Pancreas (tissue), 10 donors: ENCODE data around the gene MATN4. TPM values are rescaled to one million over a fixed set of nuclear protein-coding genes. Genes with fewer than 3 reads are reported as not detected.

Experiments
- ATAC-seq, 4 donors: fragments of 200-7000 bp; cut with Tn5 transposase; one replicate each; pipeline versions ENCODE4 v1.8.0 to v1.9.1; 2020; ENCODE audit warnings: mild to moderate bottlenecking in 4 of 4, moderate library complexity in 4 of 4
- DNase-seq, 6 donors: peaks; one replicate each; pipeline ENCODE4 v3.0.0-alpha.2; 2020
- FAIRE-seq: peaks from 2 replicates; lab custom pipeline; 2012; peaks lifted over from hg19 to GRCh38; lab: Jason Lieb, UNC
- H3K27ac ChIP-seq, 4 donors: fragments of 200-600 bp; sonication (generic); 1 replicate in 3 of 4; 2 replicates in 1 of 4; pipeline versions ENCODE4 v1.5.0 to v1.8.0; 2020
- H3K27me3 ChIP-seq, 4 donors: fragments of 200-600 bp; one replicate each; pipeline ENCODE4 v1.8.0; 2021
- H3K36me3 ChIP-seq, 3 donors: fragments of 200-600 bp; sonication (generic) in 1 of 3; one replicate each; pipeline versions ENCODE4 v1.5.0 to v1.8.0; 2020 to 2021
- H3K4me1 ChIP-seq, 3 donors: fragments of 200-600 bp; one replicate each; pipeline ENCODE4 v1.8.0; 2021
- H3K4me3 ChIP-seq, 4 donors: fragments of 200-600 bp; sonication (generic) in 2 of 4; one replicate each; pipeline versions ENCODE4 v1.5.0 to v1.8.0; 2020 to 2021
- H3K9me3 ChIP-seq, 4 donors: fragments of 200-600 bp; one replicate each; pipeline ENCODE4 v1.8.0; 2021
- WGBS, 2 donors: extraction: QIAGEN DNeasy Blood & Tissue Kit; methylation state at CpG; one replicate each; pipeline ENCODE4 v1.1.7; 2013; 5-methylcytosine and 5-hydroxymethylcytosine counted together
- intact Hi-C, 3 donors: fragments of 100-400 bp; cut with DNase I; formaldehyde crosslinking; loops; one replicate each; pipeline versions ENCODE4 v1.11.1 to v1.14.2; 2022
- polyA plus RNA-seq, 2 donors: library from polyadenylated mRNA; stranded (reverse); fragments of 200-250 nt; gene quantifications; one replicate each; pipeline ENCODE4 v1.2.3, GENCODE V29; 2013
- total RNA-seq, 6 donors: library from RNA; stranded (reverse); fragmentation: NEBNext Ultra II Directional in 4 of 6; extraction: Animal tissue kit (Norgen Biotek cat#: 25700) in 4 of 6; gene quantifications; one replicate each; pipeline versions ENCODE4 v1.2.1 to v1.2.4, GENCODE V29; 2021 to 2023
- TF ChIP-seq, protein P1 (sequence below), 4 donors: fragments of 200-600 bp; sonication (generic) in 3 of 4; IDR thresholded peaks; one replicate each; pipeline versions ENCODE4 v1.5.0 to v1.8.0; 2021; ENCODE audit warnings: antibody characterized with exemption in 4 of 4
- donor health status: healthy with polysubstance abuse.
- donor health status: DM: no; HTN: no; CAD: no; lungs with moderate emphysema.
- donor health status: DM: no; HTN: no; CAD: no.
- donor health status: control.
- donor health status: control.
- donor health status: Bipolar disorder and iron deficiency.
- donor health status: DM: yes; HTN: yes; CAD: no.
- donor health status: DM: no; HTN: no; CAD: no.
- donor health status: DM: no; HTN: no; CAD: no.
- donor health status: DM: yes; HTN: yes; CAD: no.

The MATN4 gene
- total and polyA plus RNA-seq, 8 donors, result 0.89 to 6.4 (median 2.3) TPM

DNA sequence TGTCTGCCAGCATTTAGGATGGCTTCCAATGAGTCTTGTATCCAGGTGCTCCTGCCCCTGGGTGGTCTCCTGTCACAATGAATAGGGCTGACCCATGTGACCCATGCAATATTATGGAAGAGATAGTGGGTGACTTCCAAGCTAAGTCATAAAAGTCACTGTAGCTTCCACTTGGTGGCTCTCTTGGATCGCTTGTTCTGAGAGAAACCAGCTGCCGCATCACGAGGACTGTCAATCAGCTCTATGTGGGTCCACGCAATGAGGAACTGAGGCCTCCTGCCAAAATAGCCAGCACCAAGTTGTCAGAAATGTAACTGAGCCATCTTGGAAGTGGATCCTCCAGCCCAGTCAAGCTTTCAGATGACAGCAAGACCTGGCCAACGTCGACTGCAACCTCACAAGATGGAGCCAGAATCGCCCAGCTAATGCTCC lies 14.9 kb upstream of the MATN4 start:
- intact Hi-C loops, result no loop called here
- DNase-seq, result peak in 4 of 6 donors; percentile 64 to 77 (median 68)
- no peak for FAIRE-seq
- no peak overlapping the region for H3K4me3 ChIP-seq
- no peaks in the 10 kb centered on the region for H3K9me3 ChIP-seq
- H3K27ac ChIP-seq, result peak overlapping the region in 2 of 4 donors; percentile 29 to 34
- peak; percentile 35 to 79 (median 62) for ATAC-seq
- TF ChIP-seq, protein P1, sequence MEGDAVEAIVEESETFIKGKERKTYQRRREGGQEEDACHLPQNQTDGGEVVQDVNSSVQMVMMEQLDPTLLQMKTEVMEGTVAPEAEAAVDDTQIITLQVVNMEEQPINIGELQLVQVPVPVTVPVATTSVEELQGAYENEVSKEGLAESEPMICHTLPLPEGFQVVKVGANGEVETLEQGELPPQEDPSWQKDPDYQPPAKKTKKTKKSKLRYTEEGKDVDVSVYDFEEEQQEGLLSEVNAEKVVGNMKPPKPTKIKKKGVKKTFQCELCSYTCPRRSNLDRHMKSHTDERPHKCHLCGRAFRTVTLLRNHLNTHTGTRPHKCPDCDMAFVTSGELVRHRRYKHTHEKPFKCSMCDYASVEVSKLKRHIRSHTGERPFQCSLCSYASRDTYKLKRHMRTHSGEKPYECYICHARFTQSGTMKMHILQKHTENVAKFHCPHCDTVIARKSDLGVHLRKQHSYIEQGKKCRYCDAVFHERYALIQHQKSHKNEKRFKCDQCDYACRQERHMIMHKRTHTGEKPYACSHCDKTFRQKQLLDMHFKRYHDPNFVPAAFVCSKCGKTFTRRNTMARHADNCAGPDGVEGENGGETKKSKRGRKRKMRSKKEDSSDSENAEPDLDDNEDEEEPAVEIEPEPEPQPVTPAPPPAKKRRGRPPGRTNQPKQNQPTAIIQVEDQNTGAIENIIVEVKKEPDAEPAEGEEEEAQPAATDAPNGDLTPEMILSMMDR (IDR thresholded peaks at IDR 0.05), result peak in 2 of 4 donors; percentile 16
- 23 to 30% methylated on average over 7 of the region's 7 CpGs for WGBS, 2 donors
- peaks cover 0 to 11% (median 0%) of the 10 kb centered on the region in 3 donors for H3K4me1 ChIP-seq
- H3K27me3 ChIP-seq, result no peaks in the 10 kb centered on the region
- H3K36me3 ChIP-seq, result peaks cover 0 to 28% (median 0%) of the 10 kb centered on the region in 3 donors

DNA sequence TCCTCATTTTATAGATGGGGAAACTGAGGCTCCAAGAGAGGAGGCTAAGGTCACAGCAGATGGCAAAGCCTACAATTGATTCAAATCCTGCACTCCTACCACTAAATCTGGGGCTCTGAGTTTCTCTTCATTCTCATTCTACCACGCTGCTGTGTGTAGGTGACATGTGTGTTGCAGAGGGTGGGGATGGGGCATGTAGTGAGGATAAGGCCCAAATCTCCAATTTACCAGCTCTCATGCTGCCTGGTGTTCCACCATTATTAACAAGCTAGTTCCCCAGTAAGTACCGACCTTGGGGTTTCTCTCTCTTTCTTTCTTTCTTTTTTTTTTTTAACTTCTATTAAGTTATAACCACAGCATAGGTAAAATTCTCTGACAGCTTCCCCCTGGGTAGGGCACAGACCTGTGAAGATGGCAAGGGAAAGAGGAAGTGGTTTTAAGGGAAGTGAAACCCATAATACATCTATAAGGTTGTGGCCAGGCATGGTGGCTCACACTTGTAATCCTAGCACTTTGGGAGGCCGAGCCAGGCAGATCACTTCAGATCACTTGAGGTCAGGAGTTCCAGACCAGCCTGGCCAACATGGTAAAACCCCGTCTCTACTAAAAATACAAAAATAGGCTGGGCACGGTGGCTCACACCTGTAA lies 13.0 kb upstream of the MATN4 start:
- FAIRE-seq (no peak), ATAC-seq (peak in 1 of 4 donors; percentile 2), DNase-seq (peak in 1 of 6 donors; percentile 39)
- TF ChIP-seq, protein P1 (IDR thresholded peaks at IDR 0.05), result no peak
- H3K27ac ChIP-seq, result peak overlapping the region in 2 of 4 donors; percentile 29 to 48
- 35 to 45% methylated on average over 5 of the region's 5 CpGs for WGBS, 2 donors
- no peak overlapping the region for H3K4me3 ChIP-seq
- no peaks in the 10 kb centered on the region for H3K27me3 ChIP-seq
- peaks cover 0 to 11% (median 0%) of the 10 kb centered on the region in 3 donors for H3K4me1 ChIP-seq
- H3K9me3 ChIP-seq, result no peaks in the 10 kb centered on the region
- H3K36me3 ChIP-seq, result peaks cover 0 to 9% (median 6%) of the 10 kb centered on the region in 3 donors
- intact Hi-C loops, result no loop called here

DNA sequence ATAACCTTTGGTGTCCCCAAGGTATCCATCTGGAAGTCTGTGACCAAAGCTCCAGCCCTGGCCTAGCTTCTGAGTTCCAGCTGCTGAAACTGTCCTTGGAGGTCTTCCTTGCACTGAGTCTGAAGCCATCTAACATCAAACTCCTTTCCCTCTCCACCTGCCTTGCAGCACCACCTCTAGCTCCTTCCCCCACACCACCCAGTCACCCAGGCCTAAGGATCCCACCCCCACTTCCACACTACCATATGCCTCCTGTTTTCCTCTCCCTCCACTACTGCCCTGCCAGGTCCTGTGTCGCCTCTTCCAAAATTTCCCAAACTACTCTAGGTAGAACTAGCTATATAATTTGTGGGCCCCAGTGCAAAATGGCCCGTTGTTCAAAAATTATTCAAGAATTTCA lies 10.8 kb upstream of the MATN4 start:
- intact Hi-C loops, result loop anchor here (5.0 to 10.0 kb wide), 5 partner anchors 113 to 453 kb away; no protein-coding TSS in a partner anchor
- Histone ChIP-seq H3K36me3 (peaks cover 0 to 18% (median 6%) of the 10 kb centered on the region in 3 donors), H3K4me3 (no peak overlapping the region), H3K27ac (peak overlapping the region in 2 of 4 donors; percentile 6 to 31), H3K27me3 (no peaks in the 10 kb centered on the region), H3K4me1 (peaks cover 0 to 11% (median 0%) of the 10 kb centered on the region in 3 donors), H3K9me3 (no peaks in the 10 kb centered on the region)
- DNase-seq (no peak), FAIRE-seq (no peak), ATAC-seq (peak in 3 of 4 donors; percentile 1 to 16 (median 4))
- TF ChIP-seq, protein P1 (IDR thresholded peaks at IDR 0.05), result no peak
- 43 to 45% methylated on average over 2 of the region's 2 CpGs for WGBS, 2 donors

DNA sequence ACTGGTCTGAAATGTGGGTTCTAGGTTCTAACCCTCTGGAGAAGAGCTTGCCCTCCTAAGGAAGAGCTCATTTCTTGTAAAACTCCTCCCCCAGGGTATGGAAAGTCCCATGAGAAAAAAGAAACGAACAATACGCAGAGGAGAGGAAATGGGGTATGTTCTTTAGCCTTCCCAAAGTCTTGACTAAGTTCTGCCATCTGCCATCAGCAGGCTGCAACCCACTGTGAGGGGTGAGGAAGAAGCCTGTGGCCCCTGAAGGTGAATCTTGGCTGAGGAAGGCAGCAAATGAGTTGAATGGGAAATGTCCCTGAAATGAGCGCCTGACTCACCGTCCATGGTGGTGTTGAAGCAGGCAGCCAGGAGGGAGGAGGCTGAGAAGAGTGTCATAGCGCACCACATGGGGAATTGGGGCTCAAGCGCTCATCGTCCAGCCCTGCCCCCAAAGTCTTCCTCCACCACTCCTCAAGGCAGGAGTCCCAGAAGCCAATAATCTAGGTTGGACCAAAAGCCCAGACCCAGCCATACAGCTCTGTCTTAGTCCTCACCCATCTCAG lies 10.4 kb upstream of the MATN4 start:
- peaks cover 0 to 22% (median 6%) of the 10 kb centered on the region in 3 donors for H3K36me3 ChIP-seq
- no peak overlapping the region for H3K27ac ChIP-seq
- H3K9me3 ChIP-seq, result no peaks in the 10 kb centered on the region
- ATAC-seq (peak in 3 of 4 donors; percentile 1 to 15 (median 5)), DNase-seq (no peak), FAIRE-seq (no peak)
- 44 to 53% methylated on average over 7 of the region's 7 CpGs for WGBS, 2 donors
- no peaks in the 10 kb centered on the region for H3K27me3 ChIP-seq
- H3K4me1 ChIP-seq, result peaks cover 0 to 11% (median 0%) of the 10 kb centered on the region in 3 donors
- TF ChIP-seq, protein P1 (IDR thresholded peaks at IDR 0.05), result no peak
- no peak overlapping the region for H3K4me3 ChIP-seq
- intact Hi-C loops, result loop anchor here (5.0 to 10.0 kb wide), 5 partner anchors 114 to 454 kb away; no protein-coding TSS in a partner anchor
